Spleen (tissue), 7 donors: Measurements from ENCODE around the gene APBA3.

Source experiments
- POLR2A ChIP-seq, 3 donors: fragments of 450-650 bp; IDR thresholded peaks; one replicate each; pipeline ENCODE4 v1.5.1; 2017; ENCODE audit warnings: antibody characterized with exemption in 3 of 3, mild to moderate bottlenecking in 1 of 3
- TF ChIP-seq, protein P1 (sequence below), 11 experiments: fragments of 200-600 bp in 7 of 11; fragments of 450-650 bp in 4 of 11; sonication (generic) in 4 of 11; IDR thresholded peaks in 8 of 11; conservative IDR thresholded peaks in 3 of 11; 1 replicate in 7 of 11; 2 replicates in 4 of 11; pipeline versions ENCODE4 v1.4.0 to v1.8.0; 2016 to 2021; ENCODE audit warnings: antibody characterized with exemption in 11 of 11, inconsistent platforms in 4 of 11, mild to moderate bottlenecking in 1 of 11
- donor health status: DM: no; HTN: no; CAD: no; lungs with moderate emphysema.
- donor health status: DM: no; HTN: no; CAD: no.
- donor health status: DM: no; HTN: no; CAD: no.

DNA sequence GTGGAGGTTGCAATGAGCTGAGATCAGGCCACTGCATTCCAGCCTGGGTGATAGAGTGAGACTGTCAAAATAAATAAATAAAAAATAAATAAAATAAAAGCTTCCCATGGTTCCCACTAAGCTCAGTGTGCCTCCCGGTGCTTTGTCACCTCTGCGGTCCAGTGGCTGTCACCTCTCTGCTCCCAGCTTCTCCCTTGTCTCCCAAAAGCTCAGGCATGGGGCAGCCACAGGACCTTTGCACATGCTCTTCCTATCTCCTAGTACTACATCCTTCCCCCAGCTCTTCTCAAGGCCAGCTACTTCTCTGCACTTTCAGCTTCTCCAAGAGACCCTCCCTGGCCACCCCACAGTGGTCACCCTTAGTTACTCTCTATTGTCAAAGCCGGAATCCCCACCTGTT, 32.3 kb upstream of the APBA3 start:
- TF ChIP-seq, protein P1, sequence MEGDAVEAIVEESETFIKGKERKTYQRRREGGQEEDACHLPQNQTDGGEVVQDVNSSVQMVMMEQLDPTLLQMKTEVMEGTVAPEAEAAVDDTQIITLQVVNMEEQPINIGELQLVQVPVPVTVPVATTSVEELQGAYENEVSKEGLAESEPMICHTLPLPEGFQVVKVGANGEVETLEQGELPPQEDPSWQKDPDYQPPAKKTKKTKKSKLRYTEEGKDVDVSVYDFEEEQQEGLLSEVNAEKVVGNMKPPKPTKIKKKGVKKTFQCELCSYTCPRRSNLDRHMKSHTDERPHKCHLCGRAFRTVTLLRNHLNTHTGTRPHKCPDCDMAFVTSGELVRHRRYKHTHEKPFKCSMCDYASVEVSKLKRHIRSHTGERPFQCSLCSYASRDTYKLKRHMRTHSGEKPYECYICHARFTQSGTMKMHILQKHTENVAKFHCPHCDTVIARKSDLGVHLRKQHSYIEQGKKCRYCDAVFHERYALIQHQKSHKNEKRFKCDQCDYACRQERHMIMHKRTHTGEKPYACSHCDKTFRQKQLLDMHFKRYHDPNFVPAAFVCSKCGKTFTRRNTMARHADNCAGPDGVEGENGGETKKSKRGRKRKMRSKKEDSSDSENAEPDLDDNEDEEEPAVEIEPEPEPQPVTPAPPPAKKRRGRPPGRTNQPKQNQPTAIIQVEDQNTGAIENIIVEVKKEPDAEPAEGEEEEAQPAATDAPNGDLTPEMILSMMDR (IDR thresholded peaks at IDR 0.05 in 8 of 11, conservative IDR thresholded peaks at IDR 0.05 in 3 of 11) = no peak
- TF ChIP-seq POLR2A (IDR thresholded peaks at IDR 0.05) = no peak
